NT2/D1 (cell line): ENCODE measurements around the gene PDXDC1.
"Not testable (repeated sequence)": the region's sequence is repeated elsewhere in the genome, so short reads cannot be mapped to it uniquely, and the experiment has no call there.

Source experiments
- SUZ12 ChIP-seq: IDR thresholded peaks from 2 replicates; pipeline ENCODE4 v1.6.1; 2011; ENCODE audit not compliant: insufficient read length, insufficient read depth; ENCODE audit errors: extremely low read depth
- YY1 ChIP-seq: IDR thresholded peaks from 2 replicates; pipeline ENCODE4 v1.6.1; 2011; ENCODE audit not compliant: insufficient read length, insufficient read depth
- ZNF274 ChIP-seq: IDR thresholded peaks from 2 replicates; pipeline ENCODE4 v1.6.1; 2011; ENCODE audit warnings: mild to moderate bottlenecking, low read depth, low read length

GRCh38 chr16:15144781-15145417 lies 170.1 kb downstream of the PDXDC1 start:
- not testable (repeated sequence) for TF ChIP-seq YY1, SUZ12, ZNF274
